Osteoblast (primary cell): ENCODE measurements around the gene KRT1. TPM values are rescaled to one million over a fixed set of nuclear protein-coding genes. Genes with fewer than 3 reads are reported as not detected.

ENCODE experiments used
- DNase-seq: peaks from one replicate; pipeline ENCODE4 v3.0.0; 2011; ENCODE audit warnings: low spot score, mixed read lengths; ENCODE audit not compliant: insufficient read length; ENCODE audit errors: missing footprints
- H2AFZ ChIP-seq: 2 replicates; pipeline ENCODE4 v1.6.0; 2011; ENCODE audit warnings: mild to moderate bottlenecking, low read length
- H3K27ac ChIP-seq: 2 replicates; pipeline ENCODE4 v1.5.1; 2011; ENCODE audit warnings: mild to moderate bottlenecking, low read depth, low read length, moderate library complexity
- H3K27me3 ChIP-seq: 2 replicates; pipeline ENCODE4 v1.6.0; 2012; ENCODE audit warnings: mild to moderate bottlenecking, control low read depth, inconsistent platforms, low read length, moderate library complexity; ENCODE audit not compliant: insufficient read depth
- H3K36me3 ChIP-seq: 2 replicates; pipeline ENCODE4 v1.5.1; 2011; ENCODE audit warnings: mild to moderate bottlenecking, low read length, control low read depth, moderate library complexity; ENCODE audit not compliant: insufficient read depth
- H3K4me1 ChIP-seq: 2 replicates; pipeline ENCODE4 v1.5.1; 2011; ENCODE audit warnings: mild to moderate bottlenecking, low read length, control low read depth, moderate library complexity; ENCODE audit not compliant: insufficient read depth
- H3K4me2 ChIP-seq: 2 replicates; pipeline ENCODE4 v1.6.0; 2011; ENCODE audit warnings: mild to moderate bottlenecking, low read length; ENCODE audit not compliant: insufficient read depth
- H3K4me3 ChIP-seq: fragments of 200-600 bp; sonication (generic); 3 replicates; pipeline ENCODE4 v1.5.1; 2012; ENCODE audit warnings: mild to moderate bottlenecking, low read length, inconsistent platforms; ENCODE audit not compliant: insufficient read depth
- H3K79me2 ChIP-seq: 2 replicates; pipeline ENCODE4 v1.6.0; 2012; ENCODE audit warnings: mild to moderate bottlenecking, low read length, control low read depth, inconsistent platforms; ENCODE audit not compliant: insufficient read depth
- H3K9me3 ChIP-seq: 2 replicates; pipeline ENCODE4 v1.5.1; 2011; ENCODE audit warnings: low read depth, low read length, control low read depth
- H4K20me1 ChIP-seq: 2 replicates; pipeline ENCODE4 v1.6.0; 2012; ENCODE audit warnings: mild to moderate bottlenecking, low read length, control low read depth; ENCODE audit not compliant: insufficient read depth
- total RNA-seq: library from RNA; depleted of rRNA; stranded (reverse); fragments of >200 nt; gene quantifications from 2 replicates; pipeline ENCODE4 v1.2.3, GENCODE V29; 2012
- TF ChIP-seq, protein P1 (sequence below): IDR thresholded peaks from 2 replicates; pipeline ENCODE4 v1.5.1; 2011; ENCODE audit warnings: mild to moderate bottlenecking, low read depth, low read length, moderate library complexity; ENCODE audit errors: extremely low read depth

The KRT1 gene
- total RNA-seq, 1 donor, result not detected

DNA sequence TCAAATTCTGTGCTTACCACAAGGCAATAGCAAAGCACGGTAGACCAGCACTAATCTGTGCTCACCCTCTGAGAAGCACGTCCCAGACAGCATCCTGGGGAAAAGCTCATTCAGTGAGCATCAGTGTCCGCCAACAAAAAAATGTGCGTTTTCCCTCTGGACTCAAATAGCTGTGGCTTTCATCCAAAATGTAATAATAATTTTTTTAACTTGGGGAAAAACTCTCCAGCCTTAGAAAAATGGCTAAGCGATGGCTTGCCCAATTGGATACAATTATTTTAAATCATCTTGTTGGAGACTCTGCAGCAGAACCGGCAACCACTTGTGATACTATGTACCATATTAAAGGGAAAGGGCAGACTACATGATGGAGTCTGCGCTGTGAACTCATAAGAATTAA lies 24.3 kb upstream of the KRT1 start:
- Histone ChIP-seq H3K4me1 (no peaks in the 10 kb centered on the region), H3K9me3 (no peaks in the 10 kb centered on the region), H3K36me3 (no peaks in the 10 kb centered on the region), H2AFZ (no peak overlapping the region), H3K27ac (no peak overlapping the region), H3K79me2 (no peaks in the 10 kb centered on the region), H4K20me1 (no peaks in the 10 kb centered on the region), H3K4me2 (no peak overlapping the region), H3K27me3 (peaks cover 21% of the 10 kb centered on the region), H3K4me3 (no peak overlapping the region)
- TF ChIP-seq, protein P1, sequence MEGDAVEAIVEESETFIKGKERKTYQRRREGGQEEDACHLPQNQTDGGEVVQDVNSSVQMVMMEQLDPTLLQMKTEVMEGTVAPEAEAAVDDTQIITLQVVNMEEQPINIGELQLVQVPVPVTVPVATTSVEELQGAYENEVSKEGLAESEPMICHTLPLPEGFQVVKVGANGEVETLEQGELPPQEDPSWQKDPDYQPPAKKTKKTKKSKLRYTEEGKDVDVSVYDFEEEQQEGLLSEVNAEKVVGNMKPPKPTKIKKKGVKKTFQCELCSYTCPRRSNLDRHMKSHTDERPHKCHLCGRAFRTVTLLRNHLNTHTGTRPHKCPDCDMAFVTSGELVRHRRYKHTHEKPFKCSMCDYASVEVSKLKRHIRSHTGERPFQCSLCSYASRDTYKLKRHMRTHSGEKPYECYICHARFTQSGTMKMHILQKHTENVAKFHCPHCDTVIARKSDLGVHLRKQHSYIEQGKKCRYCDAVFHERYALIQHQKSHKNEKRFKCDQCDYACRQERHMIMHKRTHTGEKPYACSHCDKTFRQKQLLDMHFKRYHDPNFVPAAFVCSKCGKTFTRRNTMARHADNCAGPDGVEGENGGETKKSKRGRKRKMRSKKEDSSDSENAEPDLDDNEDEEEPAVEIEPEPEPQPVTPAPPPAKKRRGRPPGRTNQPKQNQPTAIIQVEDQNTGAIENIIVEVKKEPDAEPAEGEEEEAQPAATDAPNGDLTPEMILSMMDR, result no peak
- no peak for DNase-seq

DNA sequence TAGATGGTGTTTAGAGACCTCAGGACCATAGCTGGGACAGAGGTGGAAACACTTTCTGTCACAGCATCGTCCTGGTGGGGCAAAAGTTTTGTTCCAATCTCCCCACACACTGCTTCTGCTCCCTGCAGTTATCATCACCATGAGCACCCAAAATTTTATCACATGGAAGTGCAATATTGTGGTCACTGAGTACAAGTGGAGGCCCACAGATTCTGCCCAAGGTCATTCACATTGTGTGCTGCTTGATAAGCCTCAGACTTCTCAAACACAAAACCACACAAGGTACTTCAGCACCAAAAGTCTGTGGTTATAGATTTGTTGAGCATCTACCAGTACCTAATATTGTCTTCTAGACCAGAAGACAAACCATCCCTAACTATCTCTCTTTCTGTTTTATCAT lies 23.7 kb upstream of the KRT1 start:
- Histone ChIP-seq H3K27ac (no peak overlapping the region), H3K79me2 (no peaks in the 10 kb centered on the region), H3K36me3 (no peaks in the 10 kb centered on the region), H3K27me3 (peaks cover 15% of the 10 kb centered on the region), H3K4me1 (no peaks in the 10 kb centered on the region), H4K20me1 (no peaks in the 10 kb centered on the region), H3K9me3 (no peaks in the 10 kb centered on the region), H3K4me3 (no peak overlapping the region), H3K4me2 (no peak overlapping the region), H2AFZ (no peak overlapping the region)
- TF ChIP-seq, protein P1, result no peak
- no peak for DNase-seq

DNA sequence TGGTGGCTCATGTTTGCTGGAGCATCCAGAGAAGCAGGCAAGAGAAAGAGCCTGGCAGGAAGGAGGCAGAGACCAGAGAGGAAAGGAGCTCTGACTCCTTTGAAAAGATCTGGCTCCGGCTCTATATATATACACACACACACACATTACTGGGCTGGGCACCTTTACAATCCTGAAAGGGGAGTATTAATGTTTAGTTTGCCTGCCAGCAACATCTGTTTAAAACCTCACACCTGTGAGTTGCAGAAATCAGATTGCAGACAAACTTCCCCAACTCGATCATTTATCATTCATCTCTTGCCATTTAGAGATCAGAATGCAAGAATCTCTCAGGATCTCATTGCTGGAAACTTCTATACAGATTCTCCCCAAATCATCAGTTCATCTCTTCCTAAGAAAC lies 23.2 kb upstream of the KRT1 start, which contains the start of gene KRT77:
Gene KRT77 (minus strand): TSS at position 101 of the 400 bp plus-strand sequence. CDS start 90 bp downstream, at position 11.
- Histone ChIP-seq H3K4me3 (no peak within 1 kb of the TSS), H3K4me1 (no peaks in the 10 kb centered on the region), H3K9me3 (no peaks in the 10 kb centered on the region), H4K20me1 (no peaks in the 10 kb centered on the region), H3K79me2 (no peaks in the 10 kb centered on the region), H3K4me2 (no peak within 1 kb of the TSS), H3K36me3 (no peaks in the 10 kb centered on the region), H2AFZ (no peak within 1 kb of the TSS), H3K27ac (no peak within 1 kb of the TSS), H3K27me3 (peaks cover 17% of the 10 kb centered on the region)
- DNase-seq, result no peak
- TF ChIP-seq, protein P1, result no peak

DNA sequence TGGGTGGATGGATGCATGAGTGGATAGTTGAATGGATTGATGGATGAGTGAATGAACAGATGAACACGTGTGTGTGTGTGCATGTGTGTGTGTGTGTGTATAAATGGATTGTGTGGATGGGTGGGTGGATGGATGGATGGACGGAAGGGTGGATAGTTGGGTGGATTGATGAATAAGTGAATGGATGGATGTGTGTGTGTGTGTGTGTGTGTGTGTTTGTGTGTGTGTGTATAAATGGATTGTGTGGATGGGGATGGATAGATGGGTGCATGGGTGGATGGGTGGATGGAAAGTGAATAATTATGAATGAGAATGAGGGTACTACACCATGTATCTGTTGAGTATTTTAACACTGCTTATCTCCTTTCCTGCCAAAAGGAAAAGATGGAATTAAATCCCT lies 22.1 kb upstream of the KRT1 start:
- Histone ChIP-seq H3K4me3 (no peak overlapping the region), H3K79me2 (no peaks in the 10 kb centered on the region), H3K27me3 (peaks cover 16% of the 10 kb centered on the region), H2AFZ (no peak overlapping the region), H3K36me3 (no peaks in the 10 kb centered on the region), H3K4me2 (no peak overlapping the region), H3K9me3 (no peaks in the 10 kb centered on the region), H3K4me1 (no peaks in the 10 kb centered on the region), H4K20me1 (no peaks in the 10 kb centered on the region), H3K27ac (no peak overlapping the region)
- no peak for DNase-seq
- TF ChIP-seq, protein P1, result no peak
